AG04450 (cell line): Measurements from ENCODE around the gene SYDE2. TPM values are rescaled to one million over a fixed set of nuclear protein-coding genes. Genes with fewer than 3 reads are reported as not detected.
"Not testable (repeated sequence)": the region's sequence is repeated elsewhere in the genome, so short reads cannot be mapped to it uniquely, and the experiment has no call there.

Source experiments
- CTCF ChIA-PET: fragments of 300-600, 350-600 bp; formaldehyde crosslinking; extraction: SDS; loops from one replicate; lab custom pipeline; 2022; ENCODE audit warnings: antibody characterized with exemption, inconsistent platforms; lab: Charles Lee
- POLR2A ChIA-PET: fragments of 350-600 bp; formaldehyde crosslinking; extraction: SDS; loops from one replicate; lab custom pipeline; 2021; ENCODE audit warnings: antibody characterized with exemption, inconsistent platforms; lab: Yijun Ruan, JAX
- DNase-seq: peaks from one replicate; pipeline ENCODE4 v3.0.0-alpha.2; 2011; ENCODE audit warnings: low read depth, low spot score
- H3K27ac ChIP-seq: one replicate; pipeline ENCODE4 v1.5.1; 2012; ENCODE audit warnings: low read depth, low read length, control low read depth
- H3K27me3 ChIP-seq: one replicate; pipeline ENCODE4 v1.6.0; 2012; ENCODE audit warnings: low read length; ENCODE audit not compliant: control insufficient read depth, insufficient read depth
- H3K4me3 ChIP-seq: 2 replicates; pipeline ENCODE4 v1.5.1; 2011; ENCODE audit warnings: mild to moderate bottlenecking, low read depth, low read length, control low read depth
- H3K9me3 ChIP-seq: 2 replicates; pipeline ENCODE4 v1.5.1; 2012; ENCODE audit warnings: low read length; ENCODE audit not compliant: control insufficient read depth, insufficient read depth
- polyA plus RNA-seq: library from polyadenylated mRNA; depleted of rRNA; stranded (reverse); fragments of >200 nt; gene quantifications from 2 replicates; pipeline ENCODE4 v1.2.3, GENCODE V29; 2011
- TF ChIP-seq, protein P1 (sequence below): IDR thresholded peaks from 2 replicates; pipeline ENCODE4 v1.5.1; 2011; ENCODE audit warnings: low read depth, low read length, control low read depth, inconsistent platforms

The SYDE2 gene
- polyA plus RNA-seq, 1 experiment, result 5.7 TPM

DNA sequence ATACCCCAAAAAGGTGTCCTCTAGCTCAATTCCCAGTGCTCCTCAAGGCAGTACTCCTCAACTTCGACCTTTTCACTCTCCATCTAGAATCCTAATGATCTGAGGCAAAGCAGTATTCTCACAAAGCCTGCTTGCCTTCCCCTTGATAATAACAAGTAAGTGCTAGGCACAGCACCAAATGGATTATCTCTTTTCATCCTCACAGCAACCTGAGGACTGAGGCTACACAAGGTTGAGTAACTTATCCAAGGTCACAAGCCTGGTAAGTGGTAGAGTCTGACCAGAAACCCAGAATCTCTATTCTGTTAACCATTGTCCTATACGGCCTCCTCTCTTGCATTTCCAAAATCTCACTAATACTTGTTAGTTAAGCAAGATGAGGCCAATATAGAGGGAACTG, 5.1 kb downstream of the SYDE2 start:
- Histone ChIP-seq H3K27ac (no peak overlapping the region), H3K4me3 (no peak overlapping the region), H3K27me3 (no peaks in the 10 kb centered on the region), H3K9me3 (no peaks in the 10 kb centered on the region)
- TF ChIP-seq, protein P1, sequence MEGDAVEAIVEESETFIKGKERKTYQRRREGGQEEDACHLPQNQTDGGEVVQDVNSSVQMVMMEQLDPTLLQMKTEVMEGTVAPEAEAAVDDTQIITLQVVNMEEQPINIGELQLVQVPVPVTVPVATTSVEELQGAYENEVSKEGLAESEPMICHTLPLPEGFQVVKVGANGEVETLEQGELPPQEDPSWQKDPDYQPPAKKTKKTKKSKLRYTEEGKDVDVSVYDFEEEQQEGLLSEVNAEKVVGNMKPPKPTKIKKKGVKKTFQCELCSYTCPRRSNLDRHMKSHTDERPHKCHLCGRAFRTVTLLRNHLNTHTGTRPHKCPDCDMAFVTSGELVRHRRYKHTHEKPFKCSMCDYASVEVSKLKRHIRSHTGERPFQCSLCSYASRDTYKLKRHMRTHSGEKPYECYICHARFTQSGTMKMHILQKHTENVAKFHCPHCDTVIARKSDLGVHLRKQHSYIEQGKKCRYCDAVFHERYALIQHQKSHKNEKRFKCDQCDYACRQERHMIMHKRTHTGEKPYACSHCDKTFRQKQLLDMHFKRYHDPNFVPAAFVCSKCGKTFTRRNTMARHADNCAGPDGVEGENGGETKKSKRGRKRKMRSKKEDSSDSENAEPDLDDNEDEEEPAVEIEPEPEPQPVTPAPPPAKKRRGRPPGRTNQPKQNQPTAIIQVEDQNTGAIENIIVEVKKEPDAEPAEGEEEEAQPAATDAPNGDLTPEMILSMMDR, result no peak
- no peak for DNase-seq
- CTCF ChIA-PET, result no interaction called here
- POLR2A ChIA-PET, result no interaction called here

DNA sequence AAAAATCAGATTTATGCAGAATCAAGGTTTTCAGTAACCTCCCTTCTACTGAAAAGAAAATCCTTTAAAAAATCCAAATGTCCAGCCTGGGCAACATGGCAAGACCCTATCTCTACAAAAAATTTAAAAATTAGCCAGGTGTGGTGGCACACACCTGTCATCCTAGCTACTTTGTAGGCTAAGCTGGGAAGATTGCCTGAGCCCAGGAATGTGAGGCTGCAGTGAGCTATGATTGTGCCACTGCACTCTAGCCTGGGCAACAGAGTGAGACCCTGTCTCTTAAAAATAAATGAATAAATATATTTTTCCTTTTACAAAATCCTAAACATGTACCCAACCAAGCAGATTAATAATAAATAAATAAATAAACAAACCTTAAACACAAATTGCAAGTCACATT, 8.7 kb downstream of the SYDE2 start:
- H3K4me3 ChIP-seq, H3K27ac ChIP-seq, H3K9me3 ChIP-seq, H3K27me3 ChIP-seq, DNase-seq, POLR2A ChIA-PET: not testable (repeated sequence)
- CTCF ChIA-PET, result interaction anchor here (1.2 to 1.3 kb wide), 2 partner anchors 62 to 68 kb away, joined by 3 to 6 read pairs; no protein-coding TSS in a partner anchor

DNA sequence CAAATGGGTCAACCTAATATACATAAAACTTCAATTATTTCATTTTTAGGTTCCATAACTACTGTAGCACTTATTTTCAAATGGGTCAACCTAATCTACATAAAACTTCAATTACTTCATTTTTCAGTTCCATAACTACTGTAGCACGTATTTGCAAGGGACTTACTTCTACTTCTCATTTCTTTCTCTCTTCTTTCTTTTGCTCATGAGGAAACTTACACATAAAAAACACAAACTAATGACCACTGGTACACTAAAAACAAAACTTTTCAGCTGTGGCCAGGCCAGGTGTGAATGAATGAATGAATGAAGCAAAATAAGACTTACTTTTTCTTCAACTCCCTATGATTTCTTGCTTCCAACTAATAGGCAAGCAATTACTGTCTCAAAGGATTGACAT, 11.7 kb downstream of the SYDE2 start:
- Histone ChIP-seq H3K27me3 (no peaks in the 10 kb centered on the region), H3K9me3 (no peaks in the 10 kb centered on the region), H3K4me3 (no peak overlapping the region), H3K27ac (no peak overlapping the region)
- TF ChIP-seq, protein P1, result no peak
- CTCF ChIA-PET, result interaction anchor here (1.3 kb wide), 2 partner anchors 66 to 71 kb away, joined by 3 to 4 read pairs; no protein-coding TSS in a partner anchor
- POLR2A ChIA-PET, result no interaction called here
- DNase-seq, result no peak

DNA sequence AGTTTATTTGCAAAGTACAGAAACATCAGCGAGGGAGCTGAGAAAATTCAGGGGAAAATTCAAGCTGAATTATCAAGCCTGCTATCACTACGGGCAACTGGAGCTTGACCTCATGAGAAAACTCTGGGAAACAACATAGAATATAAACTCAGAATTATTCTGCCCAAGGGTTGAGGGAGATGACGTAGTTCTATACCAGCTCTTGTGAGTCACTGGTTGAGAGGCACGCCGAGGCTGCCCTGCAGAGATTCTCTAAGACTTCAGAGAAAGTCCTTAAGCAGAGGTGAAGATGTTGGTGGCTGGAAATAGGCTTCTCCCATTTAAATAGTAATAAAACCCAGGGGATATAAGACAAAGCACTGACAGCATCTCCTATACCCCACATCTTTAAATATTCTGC, 12.3 kb downstream of the SYDE2 start:
- CTCF ChIA-PET, result interaction anchor here (1.3 kb wide), 1 partner anchor 66 kb away, joined by 3 read pairs; no protein-coding TSS in a partner anchor
- DNase-seq, result no peak
- H3K27ac ChIP-seq, result no peak overlapping the region
- no peaks in the 10 kb centered on the region for H3K27me3 ChIP-seq
- no peak overlapping the region for H3K4me3 ChIP-seq
- POLR2A ChIA-PET, result no interaction called here
- TF ChIP-seq, protein P1, result no peak
- H3K9me3 ChIP-seq, result no peaks in the 10 kb centered on the region

DNA sequence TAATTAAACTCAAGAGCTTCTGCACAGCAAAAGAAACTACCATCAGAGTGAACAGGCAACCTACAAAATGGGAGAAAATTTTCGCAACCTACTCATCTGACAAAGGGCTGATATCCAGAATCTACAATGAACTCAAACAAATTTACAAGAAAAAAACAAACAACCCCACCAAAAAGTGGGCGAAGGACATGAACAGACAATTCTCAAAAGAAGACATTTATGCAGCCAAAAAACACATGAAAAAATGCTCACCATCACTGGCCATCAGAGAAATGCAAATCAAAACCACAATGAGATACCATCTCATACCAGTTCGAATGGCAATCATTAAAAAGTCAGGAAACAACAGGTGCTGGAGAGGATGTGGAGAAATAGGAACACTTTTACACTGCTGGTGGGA, 13.8 kb downstream of the SYDE2 start:
- H3K27ac ChIP-seq, H3K9me3 ChIP-seq, H3K4me3 ChIP-seq, DNase-seq, CTCF ChIA-PET, H3K27me3 ChIP-seq, POLR2A ChIA-PET: not testable (repeated sequence)

DNA sequence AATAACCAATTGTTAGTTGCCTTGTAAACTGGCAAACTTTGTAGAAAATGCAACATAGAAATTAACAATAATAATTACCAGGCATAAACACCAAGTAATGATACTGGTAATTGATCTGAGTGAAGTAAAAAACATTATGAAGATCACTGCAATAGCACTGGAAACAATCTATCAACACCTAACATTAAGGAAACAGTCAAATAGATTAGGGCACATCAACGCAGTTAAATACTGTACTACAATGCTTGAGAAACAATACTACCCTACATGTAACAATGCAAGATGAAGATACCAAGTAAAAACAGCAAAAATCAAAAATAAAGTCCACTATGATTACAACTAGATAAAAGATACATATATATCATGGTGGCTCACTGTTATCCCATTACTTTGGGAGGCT, 16.6 kb downstream of the SYDE2 start:
- Histone ChIP-seq H3K9me3 (no peaks in the 10 kb centered on the region), H3K27ac (no peak overlapping the region), H3K4me3 (no peak overlapping the region), H3K27me3 (no peaks in the 10 kb centered on the region)
- DNase-seq, result no peak
- CTCF ChIA-PET, result interaction anchor here (4.2 kb wide), 1 partner anchor 70 kb away, joined by 16 read pairs; no protein-coding TSS in a partner anchor
- TF ChIP-seq, protein P1, result no peak
- POLR2A ChIA-PET, result no interaction called here
